Upper lobe of right lung (tissue), 1 donor: ENCODE results near the gene MSMP. TPM values are rescaled to one million over a fixed set of nuclear protein-coding genes. Genes with fewer than 3 reads are reported as not detected.

ENCODE experiments used
- ATAC-seq: fragments of 200-7000 bp; cut with Tn5 transposase; one replicate; pipeline ENCODE4 v1.9.1; 2020; ENCODE audit warnings: mild to moderate bottlenecking, moderate library complexity
- DNase-seq: peaks from one replicate; pipeline ENCODE4 v3.0.0-alpha.2; 2020
- H3K27ac ChIP-seq: fragments of 200-600 bp; one replicate; pipeline ENCODE4 v1.8.0; 2022
- H3K27me3 ChIP-seq: fragments of 200-600 bp; one replicate; pipeline ENCODE4 v1.8.0; 2022; ENCODE audit warnings: mild to moderate bottlenecking
- H3K36me3 ChIP-seq: fragments of 200-600 bp; one replicate; pipeline ENCODE4 v1.8.0; 2022
- H3K4me1 ChIP-seq: fragments of 200-600 bp; one replicate; pipeline ENCODE4 v1.8.0; 2022
- H3K4me3 ChIP-seq: fragments of 200-600 bp; one replicate; pipeline ENCODE4 v1.8.0; 2022; ENCODE audit warnings: mild to moderate bottlenecking
- H3K9me3 ChIP-seq: fragments of 200-600 bp; one replicate; pipeline ENCODE4 v1.8.0; 2022
- CTCF ChIP-seq: fragments of 200-600 bp; IDR thresholded peaks from one replicate; pipeline ENCODE4 v1.8.0; 2022; ENCODE audit warnings: antibody characterized with exemption
- intact Hi-C: fragments of 100-400 bp; cut with DNase I; formaldehyde crosslinking; loops from one replicate; pipeline ENCODE4 v1.11.0; 2022
- total RNA-seq: library from RNA; stranded (reverse); fragmentation: NEBNext Ultra II Directional; extraction: Animal tissue kit (Norgen Biotek cat#: 25700); gene quantifications from one replicate; pipeline ENCODE4 v1.2.1, GENCODE V29; 2021
- donor health status: DM: no; HTN: yes; CAD: no; lungs with severe emphysema.

Gene MSMP
- total RNA-seq, 1 donor from 2014 or later, result not detected

DNA sequence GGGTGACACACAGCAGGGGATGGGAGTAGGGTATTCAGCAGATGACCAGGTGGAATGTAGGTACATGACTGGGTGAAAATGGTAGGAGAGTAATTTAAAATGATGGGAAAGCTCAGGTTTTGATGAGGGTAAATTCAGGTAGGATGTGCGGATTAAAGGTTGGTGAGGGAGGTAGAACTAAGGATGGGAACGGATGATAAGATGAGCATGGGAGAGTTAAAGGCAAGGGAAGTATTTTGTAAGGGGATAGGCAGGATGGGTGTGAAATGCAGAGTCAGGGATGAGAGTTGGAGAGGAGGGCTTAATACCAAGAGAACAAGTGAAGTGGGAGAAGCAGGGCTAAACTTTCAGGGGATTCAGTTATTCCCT is 23.6 kb downstream of the MSMP start:
- Histone ChIP-seq H3K4me1 (peaks cover 65% of the 10 kb centered on the region), H3K4me3 (peak overlapping the region; percentile 64), H3K9me3 (no peaks in the 10 kb centered on the region), H3K27ac (peak overlapping the region; percentile 96), H3K36me3 (peaks cover 24% of the 10 kb centered on the region), H3K27me3 (no peaks in the 10 kb centered on the region)
- TF ChIP-seq CTCF, result no peak
- ATAC-seq, result no peak
- intact Hi-C loops, result no loop called here
- DNase-seq, result no peak

DNA sequence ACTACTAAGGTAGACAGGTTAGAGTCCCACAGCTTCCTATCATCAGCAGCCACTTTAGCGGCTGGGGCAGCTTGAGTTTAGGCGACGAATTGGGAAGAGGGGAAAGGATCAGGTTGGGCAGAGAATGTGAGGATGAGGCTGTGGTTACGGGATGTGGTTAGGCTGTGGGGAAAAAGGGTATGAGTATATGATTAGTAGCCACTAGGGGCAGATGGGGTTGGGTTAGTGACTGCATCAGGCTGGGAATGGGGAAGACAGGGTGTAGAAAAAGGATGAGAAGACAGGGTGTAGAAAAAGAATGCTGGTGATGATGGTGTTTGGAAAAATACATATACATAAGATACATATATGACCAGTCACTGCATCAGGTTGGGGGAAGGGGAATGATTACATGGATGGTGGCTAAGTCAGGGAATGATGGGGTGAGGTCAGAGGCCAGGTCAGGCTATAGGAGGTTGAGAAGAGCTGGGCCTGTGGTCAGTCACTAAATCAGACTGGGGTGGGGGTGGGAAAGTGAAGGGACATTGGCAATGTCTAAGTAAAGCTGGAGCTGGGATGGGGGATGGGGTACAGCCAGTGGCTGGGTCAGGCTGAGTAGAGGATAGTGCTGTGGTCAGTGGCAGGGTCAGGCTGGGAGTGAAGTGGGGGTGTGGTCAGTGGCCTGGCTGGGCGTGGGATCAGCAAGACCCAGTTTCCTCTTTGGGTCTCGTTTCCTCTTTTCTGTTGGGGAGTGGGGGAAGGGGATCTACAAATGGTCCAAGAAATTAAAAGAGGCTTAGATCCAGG is 24.2 kb downstream of the MSMP start:
- Histone ChIP-seq H3K4me1 (peaks cover 65% of the 10 kb centered on the region), H3K4me3 (peak overlapping the region; percentile 64), H3K36me3 (peaks cover 24% of the 10 kb centered on the region), H3K9me3 (no peaks in the 10 kb centered on the region), H3K27ac (peak overlapping the region; percentile 96), H3K27me3 (no peaks in the 10 kb centered on the region)
- TF ChIP-seq CTCF, result peak; percentile 45
- peak; percentile 13 for ATAC-seq
- intact Hi-C loops, result no loop called here
- peak; percentile 80 for DNase-seq

DNA sequence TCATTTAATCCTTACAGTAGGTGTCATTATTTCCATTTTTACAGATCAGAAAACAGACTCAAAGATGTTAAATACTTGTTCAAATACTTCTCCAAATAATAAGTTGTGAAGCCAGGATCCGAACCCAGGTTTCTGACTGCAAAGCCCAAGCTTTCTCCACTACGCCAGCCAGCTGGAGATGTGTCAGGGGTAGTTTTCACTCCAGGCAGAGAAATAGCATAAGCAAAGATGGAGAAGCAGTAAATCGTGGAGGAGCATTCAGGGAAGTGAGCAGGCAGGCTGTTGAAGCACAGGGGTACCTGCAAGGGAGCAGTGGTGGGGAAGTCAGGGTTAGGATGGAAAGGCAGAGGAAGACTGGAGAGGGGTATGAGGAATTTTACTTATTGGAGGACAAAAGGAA is 25.0 kb downstream of the MSMP start:
- H3K27ac ChIP-seq, result peak overlapping the region; percentile 96
- intact Hi-C loops, result no loop called here
- ATAC-seq (no peak), DNase-seq (no peak)
- no peaks in the 10 kb centered on the region for H3K9me3 ChIP-seq
- H3K4me1 ChIP-seq, result peaks cover 64% of the 10 kb centered on the region
- no peak for TF ChIP-seq CTCF
- H3K27me3 ChIP-seq, result no peaks in the 10 kb centered on the region
- H3K4me3 ChIP-seq, result peak overlapping the region; percentile 64
- peaks cover 24% of the 10 kb centered on the region for H3K36me3 ChIP-seq

- H3K4me1 ChIP-seq, result peaks cover 56% of the 10 kb centered on the region
- ATAC-seq, result peak; percentile 4
- DNase-seq, result peak; percentile 82
These were observed 25.8 kb downstream of the MSMP start for GRCh38 chr9:35728041-35728971.

GRCh38 chr9:35727676-35728040 is 26.4 kb downstream of the MSMP start:
- no peak for TF ChIP-seq CTCF
- no peak for DNase-seq
- peaks cover 53% of the 10 kb centered on the region for H3K4me1 ChIP-seq
- no peak for ATAC-seq
- H3K36me3 ChIP-seq, result peaks cover 37% of the 10 kb centered on the region
- H3K9me3 ChIP-seq, result no peaks in the 10 kb centered on the region
- intact Hi-C loops, result no loop called here
- H3K27me3 ChIP-seq, result no peaks in the 10 kb centered on the region
- peak overlapping the region; percentile 64 for H3K4me3 ChIP-seq
- peak overlapping the region; percentile 77 for H3K27ac ChIP-seq

More at GRCh38 chr9:35728041-35728971, 25.8 kb downstream of the MSMP start:
- H3K27ac ChIP-seq, result peak overlapping the region; percentile 96
- no peaks in the 10 kb centered on the region for H3K27me3 ChIP-seq
- H3K36me3 ChIP-seq, result peaks cover 31% of the 10 kb centered on the region
- intact Hi-C loops, result no loop called here
- TF ChIP-seq CTCF, result no peak
- no peaks in the 10 kb centered on the region for H3K9me3 ChIP-seq
- peak overlapping the region; percentile 64 for H3K4me3 ChIP-seq
